Dedifferentiated amniotic fluid mesenchymal stem cell (primary cell): ENCODE results near the gene PATJ.

Source experiments
- DNase-seq: peaks from one replicate; pipeline ENCODE4 v3.0.0-alpha.2; 2016; ENCODE audit errors: extremely low spot score

The PATJ gene

DNA sequence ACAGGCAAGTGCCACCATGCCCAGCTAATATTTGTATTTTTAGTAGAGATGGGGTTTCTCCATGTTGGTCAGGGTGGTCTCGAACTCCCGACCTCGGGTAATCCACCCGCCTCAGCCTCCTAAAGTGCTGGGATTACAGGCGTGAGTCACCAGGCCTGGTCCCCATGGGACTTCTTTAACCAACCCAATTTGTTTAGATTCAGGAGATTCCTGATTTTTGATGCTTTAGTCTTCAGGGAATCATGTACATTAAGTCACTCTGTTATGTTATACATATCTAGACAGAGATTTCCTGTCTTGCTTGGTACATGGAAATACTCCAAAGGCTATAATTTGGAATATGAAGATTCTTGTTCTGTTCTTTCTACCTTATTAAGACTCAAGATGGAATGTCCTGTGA lies 250.0 kb downstream of the PATJ start:
- DNase-seq = no peak

DNA sequence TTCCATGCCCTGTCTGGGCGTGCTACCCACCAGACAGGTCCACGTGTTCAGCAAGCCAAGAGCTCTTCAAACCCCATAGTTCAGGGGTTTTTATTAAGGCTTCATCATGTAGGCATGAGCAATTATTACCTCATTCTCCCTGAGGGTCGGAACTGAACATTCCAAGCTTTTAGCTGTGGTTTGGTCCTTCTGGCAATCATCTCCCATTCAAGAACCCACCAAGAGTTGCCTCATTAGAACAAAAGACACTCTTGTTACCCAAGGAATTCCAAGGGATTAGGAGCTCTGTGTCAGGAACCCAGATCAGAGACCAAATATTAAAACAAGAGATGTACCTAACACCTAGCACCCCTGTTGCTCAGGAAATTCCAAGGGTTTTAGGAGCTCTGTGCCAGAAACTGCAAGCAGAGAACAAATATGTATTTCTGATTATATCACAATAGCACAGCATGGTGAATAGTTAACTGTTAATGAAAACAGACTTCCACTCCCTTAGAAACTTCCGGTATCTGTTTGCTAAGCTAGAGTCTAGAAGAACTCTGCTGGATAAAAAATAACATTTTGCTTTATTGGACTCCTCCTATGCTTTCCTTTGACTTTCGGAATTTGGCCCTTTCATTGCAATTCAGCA lies 251.2 kb downstream of the PATJ start:
- peak; percentile 31 for DNase-seq

GRCh38 chr1:61995641-61996040 lies 253.4 kb downstream of the PATJ start:
- no peak for DNase-seq

- no peak for DNase-seq
Measured at GRCh38 chr1:61997123-61997522, 254.8 kb downstream of the PATJ start.

GRCh38 chr1:62003777-62004176 lies 261.5 kb downstream of the PATJ start:
- DNase-seq = no peak

GRCh38 chr1:62006690-62007089 lies 264.4 kb downstream of the PATJ start:
- DNase-seq = no peak

DNA sequence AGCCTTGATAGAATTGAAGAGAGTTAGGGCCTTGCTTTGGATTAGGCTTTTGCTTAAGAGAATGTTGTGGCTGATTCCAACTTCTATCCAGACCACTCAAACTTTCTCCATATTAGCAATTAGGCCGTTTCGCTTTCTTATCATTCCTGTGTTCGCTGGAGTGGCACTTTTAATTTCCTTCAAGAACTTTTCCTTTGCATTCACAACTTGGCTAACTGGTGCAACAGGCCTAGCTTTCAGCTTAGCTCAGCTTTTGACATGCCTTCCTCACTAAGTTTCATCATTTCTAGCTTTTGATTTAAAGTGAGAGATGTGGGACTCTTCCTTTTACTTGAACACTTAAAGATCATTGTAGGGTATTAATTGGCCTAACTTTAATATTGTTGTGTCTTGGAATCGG lies 268.7 kb downstream of the PATJ start:
- no peak for DNase-seq

GRCh38 chr1:62012095-62012494 lies 269.8 kb downstream of the PATJ start:
- DNase-seq = no peak

GRCh38 chr1:62012836-62013235 lies 270.6 kb downstream of the PATJ start:
- no peak for DNase-seq

DNA sequence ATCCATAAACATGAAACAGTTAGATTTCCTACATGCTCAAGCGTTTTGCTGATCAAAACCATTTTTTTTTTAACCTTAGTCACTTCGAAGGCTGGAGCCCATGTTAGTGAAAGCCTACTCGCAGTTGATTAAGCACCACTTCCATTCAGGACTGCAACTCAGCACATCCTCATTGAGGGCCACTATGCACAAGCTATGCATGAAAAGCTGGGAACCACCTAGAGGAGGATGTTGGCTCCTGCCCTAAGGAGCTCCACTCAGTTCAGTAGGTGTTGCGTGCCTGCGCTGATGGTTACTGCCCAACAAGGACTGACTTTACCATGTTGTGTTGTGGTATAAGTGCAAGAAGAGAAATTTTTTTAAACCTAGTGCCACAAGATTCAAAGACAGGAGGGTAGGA lies 271.0 kb downstream of the PATJ start:
- no peak for DNase-seq

DNA sequence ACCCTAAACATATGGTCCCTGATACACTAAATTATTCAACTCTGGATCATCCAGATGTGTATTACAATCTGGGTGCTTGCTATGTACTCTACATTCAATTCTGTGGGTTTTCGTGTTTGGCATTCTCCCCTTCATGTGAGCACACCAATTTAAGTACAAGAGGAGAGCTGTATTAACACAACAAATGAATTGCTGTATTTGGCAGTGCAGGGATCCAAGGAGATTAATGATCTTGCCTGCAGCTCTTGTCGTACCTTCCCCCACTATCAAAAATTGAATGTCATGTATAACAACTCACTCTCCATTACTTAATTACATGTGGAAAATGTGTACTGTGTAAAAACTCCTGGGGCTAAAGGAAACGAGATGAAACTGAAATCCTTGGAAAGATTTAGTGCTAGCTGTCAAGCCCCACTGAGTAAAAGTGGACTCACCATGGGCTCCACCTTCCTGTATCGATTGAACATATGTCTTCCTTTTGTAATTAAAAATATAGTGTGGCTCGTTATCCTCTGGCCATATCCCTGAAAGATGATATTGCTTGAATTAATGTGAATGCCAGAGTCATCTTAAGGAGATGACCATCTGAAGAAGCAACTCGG lies 280.2 kb downstream of the PATJ start:
- no peak for DNase-seq

DNA sequence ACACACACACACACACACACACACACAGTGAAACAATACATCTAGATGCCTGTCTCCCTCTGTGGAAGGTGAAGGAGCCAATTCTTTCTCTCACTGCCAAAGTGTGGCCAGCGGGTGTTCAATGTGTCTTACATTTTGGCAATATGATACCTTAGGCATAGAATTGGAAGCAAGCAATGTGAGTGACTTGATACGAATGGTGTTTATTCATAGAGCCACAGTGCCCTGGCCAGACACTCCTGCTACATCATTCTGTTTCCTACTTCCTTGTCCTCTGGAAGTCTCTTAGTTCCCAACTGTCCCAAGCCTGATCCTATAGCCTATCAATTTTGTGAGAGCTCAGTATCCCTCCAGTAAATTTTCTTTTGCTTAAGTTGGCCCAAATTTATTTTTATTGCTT lies 282.4 kb downstream of the PATJ start:
- no peak for DNase-seq

GRCh38 chr1:62025154-62025553 lies 282.9 kb downstream of the PATJ start:
- DNase-seq = no peak

DNA sequence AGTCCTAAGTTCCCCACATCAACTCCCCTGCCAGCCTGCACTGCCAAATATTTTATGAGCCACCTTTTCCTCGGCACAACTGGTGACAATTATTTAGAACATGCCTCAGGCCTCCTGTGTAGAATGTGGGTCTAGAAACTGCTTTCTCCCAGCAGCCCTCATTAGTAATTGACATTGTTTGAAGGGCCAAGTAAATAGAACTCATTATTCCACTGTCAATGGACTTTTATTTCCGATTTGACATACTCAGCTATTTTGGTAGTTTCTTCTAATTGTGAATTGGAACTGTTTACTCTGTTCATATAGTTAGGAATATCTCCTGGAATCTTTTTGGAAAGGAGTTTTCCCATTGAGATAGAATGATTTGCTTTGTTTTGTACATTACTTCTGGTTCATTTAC lies 283.6 kb downstream of the PATJ start:
- DNase-seq = no peak

GRCh38 chr1:62029704-62030103 lies 287.4 kb downstream of the PATJ start:
- DNase-seq = no peak

DNA sequence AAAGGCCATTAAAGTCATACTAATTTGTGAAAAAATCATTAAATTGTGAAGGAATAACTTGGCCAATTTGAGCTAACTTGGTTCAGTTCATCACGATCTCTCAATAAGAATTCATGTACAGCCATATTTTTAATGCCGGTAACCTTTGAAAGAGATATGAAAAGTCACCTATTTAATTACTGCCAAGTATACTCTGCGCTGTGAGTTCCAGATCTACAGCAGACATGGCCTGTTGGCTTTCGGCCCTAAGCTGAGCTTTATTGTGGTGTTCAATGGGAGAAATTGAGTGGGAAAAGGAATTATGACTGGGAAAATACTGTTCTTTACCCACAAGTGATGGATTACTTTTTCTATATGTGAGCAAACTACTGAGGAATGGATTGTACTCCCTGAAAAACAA lies 292.5 kb downstream of the PATJ start:
- no peak for DNase-seq

DNA sequence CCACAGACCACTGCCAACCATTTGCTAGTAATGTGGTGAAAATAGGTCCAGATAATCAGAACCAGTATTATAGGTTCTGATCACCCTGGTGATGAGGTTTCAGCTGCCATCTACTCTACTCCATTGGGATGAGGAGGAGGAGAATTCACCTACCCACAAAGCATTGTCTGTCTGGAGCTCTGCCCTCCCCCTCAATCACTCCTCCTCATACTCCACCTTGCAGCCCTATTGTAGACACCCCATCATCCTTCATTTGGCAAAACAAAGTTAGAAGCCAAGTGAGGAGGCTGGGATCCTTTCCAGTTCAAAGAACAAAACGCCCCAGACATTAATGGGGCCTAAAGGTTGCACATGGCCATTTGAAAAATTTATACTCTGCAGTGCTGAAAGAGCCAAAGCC lies 295.0 kb downstream of the PATJ start:
- no peak for DNase-seq

DNA sequence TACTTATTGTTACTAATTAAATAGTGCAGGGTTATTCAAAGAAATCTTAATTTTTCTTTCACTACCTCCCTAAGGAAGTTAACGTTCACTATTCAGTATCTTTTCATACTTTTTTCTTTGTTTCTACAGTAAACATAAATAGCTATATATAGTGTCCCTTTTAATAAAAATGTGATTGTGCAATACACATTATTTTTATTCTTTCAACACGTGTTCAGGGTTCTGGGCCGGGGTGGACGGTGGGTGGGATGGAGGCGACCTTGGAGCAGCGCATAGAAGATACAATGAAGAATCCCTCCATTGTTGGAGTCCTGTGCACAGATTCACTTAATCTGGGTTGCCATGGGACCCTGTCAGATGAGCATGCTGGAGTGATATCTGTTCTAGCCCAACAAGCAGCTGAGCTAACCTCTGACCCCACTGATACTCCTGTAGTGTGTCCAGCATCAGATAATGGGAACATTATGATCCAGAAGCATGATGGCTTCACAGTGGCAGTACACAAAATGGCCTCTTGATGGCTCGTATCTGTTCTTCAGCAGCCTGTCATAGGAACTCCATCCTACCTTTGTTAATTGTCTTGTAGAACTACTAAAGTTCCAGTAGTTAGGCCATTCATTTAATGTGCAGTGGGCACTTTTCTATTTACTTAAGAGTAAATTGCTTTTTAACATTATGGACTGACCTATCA lies 296.5 kb downstream of the PATJ start:
- DNase-seq = no peak

- DNase-seq = no peak
Measured at GRCh38 chr1:62040450-62040849, 298.2 kb downstream of the PATJ start.

DNA sequence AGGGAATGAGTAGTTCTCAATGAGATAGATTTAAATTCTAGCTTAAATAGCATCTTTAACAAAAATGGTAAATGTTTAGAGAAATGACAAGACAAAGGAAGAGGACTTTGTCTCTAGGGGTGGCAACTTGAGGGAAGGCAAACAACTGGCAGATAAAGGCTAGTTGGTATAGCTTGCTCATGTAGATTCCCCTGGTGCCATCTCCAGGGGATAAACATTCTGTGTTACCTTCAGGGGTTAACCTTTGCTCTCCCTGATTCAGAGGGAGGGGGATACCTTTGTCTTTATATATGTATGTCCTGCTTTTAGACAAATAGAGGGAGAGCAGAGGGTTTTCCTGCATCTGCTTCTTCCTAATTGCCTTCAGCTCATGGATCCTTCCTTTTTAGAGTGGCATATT lies 298.7 kb downstream of the PATJ start:
- no peak for DNase-seq

- DNase-seq = no peak
Measured at GRCh38 chr1:62043154-62043553, 300.9 kb downstream of the PATJ start.

- DNase-seq = no peak
Measured at GRCh38 chr1:62045574-62045973, 303.3 kb downstream of the PATJ start.

GRCh38 chr1:62046927-62047326 lies 304.6 kb downstream of the PATJ start:
- DNase-seq = no peak

DNA sequence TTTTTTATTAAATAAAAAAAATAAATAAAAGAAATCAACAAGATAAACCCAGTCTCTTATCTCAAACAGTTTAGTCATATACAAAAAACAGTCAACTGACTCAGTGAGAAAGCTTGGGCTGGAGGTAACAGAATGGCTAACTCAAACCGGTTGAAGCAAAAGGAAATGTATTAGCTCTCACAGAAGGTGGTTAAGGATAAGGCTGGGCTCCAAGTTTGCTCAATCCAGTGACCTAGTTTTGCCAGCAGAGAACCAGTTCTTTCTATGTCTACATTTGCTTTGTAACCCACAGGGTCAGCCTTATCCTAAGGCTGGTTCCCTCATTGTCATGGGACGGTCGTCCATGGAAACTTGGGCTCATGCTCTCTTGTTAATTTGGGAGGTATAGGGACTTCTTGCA lies 307.9 kb downstream of the PATJ start:
- no peak for DNase-seq
